HG03060 (cell line): ENCODE results near the gene ATP2C1.
A peak's percentile ranks its signal among the peaks of the same experiment; 100 is the strongest.
"Not testable (repeated sequence)": the region's sequence is repeated elsewhere in the genome, so short reads cannot be mapped to it uniquely, and the experiment has no call there.

Source experiments
- ATAC-seq: cut with Tn5 transposase; IDR thresholded peaks from one replicate; pipeline ENCODE4 v1.9.1; 2021; ENCODE audit warnings: low read depth, moderate number of reproducible peaks; ENCODE audit not compliant: unreplicated experiment

The ATP2C1 gene

GRCh38 chr3:130893376-130894129, at the start of gene ATP2C1:
ATP2C1 (plus strand) TSS chr3:130894084; CDS start chr3:130894770, 686 bp downstream.
- peak; percentile 75 for ATAC-seq

- ATAC-seq, result no peak
Measured at GRCh38 chr3:130844462-130844861, 49.4 kb upstream of the ATP2C1 start.

GRCh38 chr3:130846181-130846580, 47.7 kb upstream of the ATP2C1 start:
- ATAC-seq, result no peak

GRCh38 chr3:130849091-130849552, 44.8 kb upstream of the ATP2C1 start:
- no peak for ATAC-seq

- peak; percentile 72 for ATAC-seq
Measured at GRCh38 chr3:130850044-130850797, 43.7 kb upstream of the ATP2C1 start.

- ATAC-seq, result no peak
Measured at GRCh38 chr3:130850843-130851242, 43.0 kb upstream of the ATP2C1 start.

GRCh38 chr3:130851277-130851676, 42.6 kb upstream of the ATP2C1 start:
- no peak for ATAC-seq

GRCh38 chr3:130853581-130853980, 40.3 kb upstream of the ATP2C1 start:
- no peak for ATAC-seq

GRCh38 chr3:130854208-130854864, 39.5 kb upstream of the ATP2C1 start:
- peak; percentile 28 for ATAC-seq

- no peak for ATAC-seq
Measured at GRCh38 chr3:130857336-130858026, 36.4 kb upstream of the ATP2C1 start.

GRCh38 chr3:130862130-130862529, 31.8 kb upstream of the ATP2C1 start:
- ATAC-seq, result not testable (repeated sequence)

GRCh38 chr3:130865489-130865888, 28.4 kb upstream of the ATP2C1 start:
- no peak for ATAC-seq

- no peak for ATAC-seq
Measured at GRCh38 chr3:130866327-130866726, 27.6 kb upstream of the ATP2C1 start.

- no peak for ATAC-seq
Measured at GRCh38 chr3:130870423-130870822, 23.5 kb upstream of the ATP2C1 start.

GRCh38 chr3:130876594-130876993, 17.3 kb upstream of the ATP2C1 start:
- no peak for ATAC-seq

GRCh38 chr3:130878464-130878863, 15.4 kb upstream of the ATP2C1 start:
- no peak for ATAC-seq

- ATAC-seq, result no peak
Measured at GRCh38 chr3:130889416-130889946, 4.4 kb upstream of the ATP2C1 start.

GRCh38 chr3:130892759-130893375, 1.0 kb upstream of the ATP2C1 start:
- peak; percentile 31 for ATAC-seq

- ATAC-seq, result no peak
Measured at GRCh38 chr3:130894130-130894985, 474 bp downstream of the ATP2C1 start.
